Medulla oblongata (tissue), 1 donor: Measurements from ENCODE around the gene EML2.
"Not testable (repeated sequence)": the region's sequence is repeated elsewhere in the genome, so short reads cannot be mapped to it uniquely, and the experiment has no call there.

ENCODE experiments used
- DNase-seq: peaks from one replicate; pipeline ENCODE4 v3.0.0-alpha.2; 2015; ENCODE audit errors: extremely low spot score

Gene EML2

GRCh38 chr19:45653634-45654033 is 14.4 kb upstream of the EML2 start:
- no peak for DNase-seq

- no peak for DNase-seq
Measured at GRCh38 chr19:45650722-45651121, 11.5 kb upstream of the EML2 start.

DNA sequence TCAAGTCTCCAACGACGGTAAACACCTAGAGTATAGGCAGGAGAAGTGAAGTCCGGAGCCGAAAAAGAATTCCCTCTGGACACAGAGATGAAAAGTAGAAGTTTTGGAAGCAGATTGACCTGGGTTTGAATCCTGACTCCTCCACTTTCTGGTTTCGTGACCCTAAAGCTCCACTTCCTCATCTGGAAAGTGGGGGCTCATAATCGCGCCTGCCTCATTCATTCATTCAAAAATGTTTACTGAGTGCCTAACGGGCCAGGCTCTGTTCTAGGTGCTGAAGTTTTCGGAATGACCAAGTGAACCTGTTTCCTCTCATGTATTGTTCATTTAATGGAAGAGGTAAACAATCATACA is 7.1 kb upstream of the EML2 start:
- no peak for DNase-seq

- peak; percentile 97 for DNase-seq
Measured at GRCh38 chr19:45645631-45646344, 6.6 kb upstream of the EML2 start.

DNA sequence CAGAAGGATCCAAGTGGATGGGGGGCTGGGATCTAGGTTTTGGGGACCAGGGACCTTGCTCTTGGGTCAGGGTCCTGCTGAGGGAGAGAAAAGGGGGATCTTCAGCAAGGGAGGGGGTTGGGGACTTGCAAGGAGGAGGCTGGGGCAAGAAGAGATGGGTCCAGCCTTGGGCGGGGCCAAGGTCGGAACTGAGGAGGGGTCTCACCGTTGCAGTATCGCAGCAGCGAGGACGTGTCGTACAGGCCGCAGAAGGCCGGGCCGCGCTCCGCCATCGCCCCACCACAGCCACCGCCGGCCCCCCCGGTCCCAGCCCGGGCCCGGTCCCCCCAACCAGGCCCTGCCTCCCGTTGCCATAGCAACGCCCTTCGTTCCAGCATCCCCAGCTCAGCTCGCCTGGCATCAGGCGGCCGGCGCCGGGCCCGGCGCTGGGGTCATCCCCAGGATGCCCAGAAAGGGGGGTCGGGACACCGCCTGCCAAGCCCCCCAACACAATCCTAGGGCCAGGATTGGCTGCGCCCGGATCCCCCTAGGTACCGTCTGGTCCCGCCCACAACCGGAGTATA is 6.0 kb upstream of the EML2 start:
- no peak for DNase-seq

GRCh38 chr19:45643927-45644771 is 5.0 kb upstream of the EML2 start:
- peak; percentile 40 for DNase-seq

DNA sequence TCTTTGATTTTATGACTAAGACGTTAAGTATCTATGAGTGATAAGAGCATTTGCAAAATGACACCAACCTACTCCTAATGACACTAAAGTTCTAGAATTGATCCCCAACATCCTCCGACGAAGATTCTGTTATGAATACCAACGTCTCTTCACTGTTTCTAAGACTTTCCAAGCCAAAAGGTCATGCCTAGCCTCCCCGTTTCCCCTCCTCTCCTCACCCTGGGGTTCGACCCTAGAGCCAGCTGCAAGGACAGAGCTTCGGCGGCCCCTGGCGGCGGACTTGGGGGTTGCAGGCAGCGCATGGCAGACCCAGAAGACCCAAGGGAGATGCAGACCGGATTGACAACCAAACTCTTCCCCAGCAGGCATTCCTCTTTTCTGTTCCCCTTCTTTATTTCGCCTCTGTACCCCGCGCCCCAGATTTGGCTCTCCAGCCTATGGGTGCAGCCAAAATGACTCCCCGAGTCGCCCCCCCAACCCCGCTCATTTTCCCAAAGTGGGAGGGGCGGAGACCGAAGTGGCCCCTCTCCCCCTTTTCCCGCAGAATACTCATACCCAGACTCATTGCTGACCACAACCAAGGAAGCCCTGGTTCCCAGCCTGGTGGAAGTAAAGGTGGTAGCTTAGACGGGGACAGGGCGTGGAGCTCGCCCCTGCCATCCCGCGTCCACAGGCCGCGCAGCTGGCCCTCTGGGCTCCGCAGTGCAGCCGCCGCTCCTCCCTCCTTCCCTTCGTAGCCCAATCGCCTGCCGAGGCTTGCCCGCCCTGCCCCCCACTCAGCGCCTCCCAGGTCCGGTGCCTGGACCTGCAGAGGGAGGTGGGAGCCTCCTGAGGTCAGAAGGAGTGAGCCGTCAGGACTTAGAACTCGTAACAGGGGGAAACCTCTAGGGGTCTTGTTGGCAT is 4.1 kb upstream of the EML2 start:
- DNase-seq, result peak; percentile 91

GRCh38 chr19:45641274-45642105 is 2.3 kb upstream of the EML2 start:
- peak; percentile 64 for DNase-seq

DNA sequence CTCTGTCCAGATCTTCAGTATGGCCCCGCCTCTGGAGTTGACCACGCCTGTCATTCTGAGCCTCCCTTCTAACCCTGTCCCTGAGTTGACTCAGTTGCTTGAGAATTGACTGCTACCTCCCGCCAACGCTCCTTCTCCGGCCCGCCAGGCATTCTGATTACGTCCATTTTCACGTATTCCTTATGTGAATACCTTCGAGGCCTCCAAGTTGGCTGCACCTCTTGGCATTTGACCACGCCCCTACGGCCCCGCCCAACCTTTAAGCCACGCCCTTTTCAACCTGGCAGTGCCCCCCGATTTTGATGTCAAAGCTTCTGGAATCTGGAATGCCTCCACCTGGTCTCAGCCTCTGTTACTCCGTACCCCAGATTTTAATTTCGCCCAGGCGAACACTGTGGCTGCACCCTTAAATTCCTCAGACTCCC is 1.7 kb upstream of the EML2 start:
- DNase-seq, result no peak

GRCh38 chr19:45637890-45638667 is 1.1 kb downstream of the EML2 start:
- no peak for DNase-seq

DNA sequence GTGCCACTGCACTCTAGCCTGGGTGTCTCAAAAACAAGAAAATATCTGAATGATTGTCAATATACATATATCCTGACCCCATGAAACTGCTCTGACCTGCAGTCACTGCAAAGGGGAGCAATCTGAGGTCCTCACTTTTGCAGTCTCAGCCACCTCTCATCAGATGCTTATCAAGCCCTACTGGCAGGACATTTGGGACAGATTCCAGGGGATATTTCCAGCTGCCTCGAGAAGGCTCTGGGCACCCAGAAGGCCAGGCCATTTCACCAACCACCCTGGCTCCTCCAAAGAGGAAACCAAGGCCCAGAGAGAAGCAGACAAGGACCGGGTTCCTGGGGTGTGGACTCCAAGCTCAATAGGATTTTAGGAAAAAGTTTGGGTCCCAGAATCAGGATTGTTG is 2.3 kb downstream of the EML2 start:
- no peak for DNase-seq

GRCh38 chr19:45636275-45636674 is 2.9 kb downstream of the EML2 start:
- no peak for DNase-seq

DNA sequence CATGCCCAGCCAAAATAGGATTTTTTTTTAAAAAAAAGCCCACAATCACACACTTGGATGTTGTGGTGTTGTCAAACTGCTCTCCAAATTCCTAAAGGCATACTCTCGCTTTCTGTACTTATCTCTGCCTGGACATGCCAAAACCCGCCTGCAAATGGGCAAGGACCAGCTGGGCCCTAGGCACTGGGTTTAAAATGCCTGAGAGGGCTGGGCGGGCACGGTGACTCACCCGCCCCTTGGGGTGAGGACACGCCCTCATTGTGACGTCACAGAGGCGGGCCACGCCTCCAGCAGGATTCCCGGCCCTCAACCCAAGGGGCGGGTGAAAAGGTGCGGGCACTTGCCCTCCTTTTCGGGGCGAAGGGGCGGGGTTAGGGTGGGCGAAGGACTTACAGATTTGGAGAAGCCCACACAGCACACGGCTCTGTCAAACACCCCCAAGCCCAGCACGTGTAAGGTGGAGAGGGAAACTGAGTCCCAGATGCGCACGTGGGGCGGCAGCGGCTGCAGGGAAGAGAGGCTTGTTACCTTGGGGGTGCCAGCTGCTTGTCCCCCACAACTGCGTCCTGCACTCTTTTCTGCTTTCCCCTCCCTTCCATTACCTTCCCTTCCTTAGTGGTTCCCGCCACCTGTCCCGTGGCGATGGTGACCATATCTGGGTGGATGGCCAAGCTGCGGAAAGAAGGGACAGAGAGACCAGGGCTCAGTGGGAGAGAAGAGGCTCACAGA is 6.6 kb downstream of the EML2 start:
- peak; percentile 23 for DNase-seq

DNA sequence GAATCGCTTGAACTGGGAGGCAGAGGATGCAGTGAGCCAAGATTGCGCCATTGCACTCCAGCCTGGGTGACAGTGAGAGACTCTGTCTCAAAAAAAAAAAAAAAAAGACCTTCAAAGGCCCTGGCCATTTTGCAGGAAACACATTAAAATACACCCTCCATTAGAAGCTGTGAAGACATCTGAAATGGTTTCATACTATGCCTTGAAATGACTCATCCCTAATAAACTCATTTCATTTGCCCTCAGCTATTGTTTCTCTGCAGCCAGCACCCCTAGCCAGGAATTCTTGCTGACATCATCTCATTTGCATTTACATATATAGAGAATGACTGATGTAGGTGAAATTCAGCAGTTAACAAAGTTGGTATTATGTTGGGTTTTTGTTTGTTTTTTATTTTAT is 8.7 kb downstream of the EML2 start:
- DNase-seq, result no peak

DNA sequence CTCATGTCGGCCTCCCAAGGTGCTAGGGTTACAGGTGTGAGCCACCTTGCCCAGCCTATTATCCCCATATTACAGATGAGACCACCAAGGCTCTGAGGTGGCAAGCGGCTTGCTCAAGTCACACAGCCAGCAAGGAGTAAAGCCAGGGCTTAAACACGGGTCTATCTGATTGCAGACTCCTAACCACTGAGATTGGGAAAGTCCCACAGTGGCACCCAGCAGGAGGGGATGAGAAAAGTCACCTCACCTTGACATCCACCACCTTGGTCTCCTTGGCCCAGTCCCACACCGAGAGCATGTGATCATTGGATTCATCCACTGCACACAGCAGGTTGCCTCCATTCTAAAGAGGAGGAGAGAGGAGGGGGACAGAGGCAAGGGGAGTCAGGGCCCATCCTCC is 9.5 kb downstream of the EML2 start:
- no peak for DNase-seq

- DNase-seq, result not testable (repeated sequence)
Measured at GRCh38 chr19:45628219-45628618, 11.0 kb downstream of the EML2 start.

DNA sequence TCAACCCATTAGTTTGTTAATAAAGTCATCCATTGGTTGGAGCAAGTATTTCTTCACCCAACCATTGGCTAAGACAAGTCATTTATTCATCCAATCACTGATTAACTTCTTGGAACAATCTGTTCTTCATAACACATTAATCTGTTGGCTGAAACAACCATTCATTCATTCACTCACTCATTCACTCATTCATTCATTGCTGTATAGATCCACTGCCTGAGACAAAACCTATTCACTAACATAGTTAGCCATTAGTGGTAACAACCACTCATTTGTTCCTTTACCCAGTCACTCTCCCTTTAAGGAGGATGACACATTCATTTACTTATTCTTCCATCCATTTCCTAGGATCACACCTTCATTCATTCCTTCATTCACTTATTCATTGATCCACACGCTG is 15.2 kb downstream of the EML2 start:
- DNase-seq, result no peak

DNA sequence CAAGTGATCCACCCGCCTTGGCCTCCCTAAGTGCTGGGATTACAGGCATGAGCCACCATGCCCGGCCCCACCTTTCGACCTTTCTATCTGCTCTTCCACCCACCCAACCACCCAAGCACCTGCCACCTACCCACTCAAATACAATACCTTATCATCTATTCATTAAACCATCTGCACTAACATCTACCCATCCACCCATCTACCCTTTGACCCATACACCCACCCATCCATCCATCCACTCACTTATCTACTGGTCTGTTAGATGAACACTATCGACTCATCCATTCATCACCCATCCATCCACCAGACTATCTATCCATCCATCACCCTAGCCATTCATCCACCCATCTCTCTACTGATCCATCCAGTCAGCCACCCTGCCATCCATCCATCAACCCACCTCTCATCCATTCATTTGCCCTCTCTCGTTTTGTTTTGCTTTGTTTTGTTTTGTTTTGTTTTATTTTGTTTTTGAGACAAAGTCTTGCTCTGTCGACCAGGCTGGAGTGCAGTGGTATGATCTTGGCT is 17.2 kb downstream of the EML2 start:
- DNase-seq, result no peak

- DNase-seq, result no peak
Measured at GRCh38 chr19:45621389-45621788, 17.8 kb downstream of the EML2 start.
